GM18519 (cell line): ENCODE results near the gene CORO2B.
"Not testable (repeated sequence)": the region's sequence is repeated elsewhere in the genome, so short reads cannot be mapped to it uniquely, and the experiment has no call there.

Experiments used
- ATAC-seq: cut with Tn5 transposase; IDR thresholded peaks from one replicate; pipeline ENCODE4 v1.9.1; 2021; ENCODE audit warnings: mild to moderate bottlenecking, moderate library complexity; ENCODE audit not compliant: unreplicated experiment, low FRiP score

CORO2B gene

DNA sequence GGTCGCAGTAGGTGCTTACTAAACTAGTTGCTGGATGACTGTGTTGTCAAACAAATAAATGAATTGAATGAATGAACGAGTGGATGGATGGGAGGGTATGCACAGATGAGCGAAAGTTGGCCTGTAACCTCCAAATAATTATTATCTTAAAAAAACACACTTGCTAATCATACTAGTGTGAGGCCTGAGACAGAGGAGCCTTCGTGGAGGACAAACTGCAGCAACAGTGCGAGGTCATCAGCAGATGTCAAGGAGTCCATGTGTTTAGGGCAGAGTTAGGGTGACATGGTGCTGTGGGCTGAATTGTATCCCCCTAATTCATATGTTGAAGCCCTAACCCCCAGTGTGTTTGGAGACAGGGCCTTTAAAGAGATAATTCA is 24.4 kb downstream of the CORO2B start:
- ATAC-seq = no peak

DNA sequence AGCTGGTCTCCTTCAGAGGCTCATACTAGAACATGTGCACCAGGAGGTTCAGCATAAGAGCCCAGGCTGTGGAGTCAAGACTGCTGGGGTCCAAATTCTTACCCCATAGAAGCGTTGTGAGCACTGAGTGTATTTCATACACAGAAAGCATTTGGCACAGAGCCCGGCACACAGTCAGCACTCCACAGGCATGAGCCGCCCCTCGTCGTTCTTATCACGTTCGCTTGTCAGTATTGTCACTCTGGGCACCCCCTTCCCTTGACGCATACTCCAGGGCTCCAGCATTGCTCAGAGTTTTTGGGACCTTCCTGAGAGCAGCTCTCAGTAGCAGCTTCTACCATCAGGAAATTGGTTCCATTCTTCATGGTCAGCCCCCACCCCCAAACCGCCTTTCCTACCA is 25.2 kb downstream of the CORO2B start:
- ATAC-seq = no peak

DNA sequence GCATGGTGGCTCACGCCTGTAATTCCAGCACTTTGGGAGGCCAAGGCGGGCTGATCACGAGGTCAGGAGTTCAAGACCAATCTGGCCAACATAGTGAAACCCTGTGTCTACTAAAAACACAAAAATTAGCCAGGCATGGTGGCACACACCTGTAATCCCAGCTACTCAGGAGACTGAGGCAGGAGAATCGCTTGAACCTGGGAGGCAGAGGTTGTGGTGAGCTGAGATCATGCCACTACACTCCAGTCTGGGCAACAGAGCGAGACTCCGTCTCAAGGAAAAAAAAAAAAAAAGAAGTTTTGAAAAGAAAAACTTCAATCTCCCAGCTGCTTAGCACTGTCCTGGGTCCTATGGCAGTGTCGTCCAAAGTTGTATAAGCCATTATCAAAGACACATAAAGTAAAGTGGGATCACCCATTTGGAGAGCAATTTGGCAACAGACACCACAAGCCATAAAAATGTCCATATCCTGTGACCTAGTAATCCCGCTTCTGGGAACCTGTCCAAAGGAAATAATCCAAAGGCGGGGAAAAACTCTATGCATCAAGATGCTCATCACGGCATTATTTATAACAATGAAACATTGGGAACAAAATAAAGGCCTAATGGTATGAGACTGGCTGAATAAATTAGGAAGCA is 26.2 kb downstream of the CORO2B start:
- ATAC-seq = not testable (repeated sequence)

DNA sequence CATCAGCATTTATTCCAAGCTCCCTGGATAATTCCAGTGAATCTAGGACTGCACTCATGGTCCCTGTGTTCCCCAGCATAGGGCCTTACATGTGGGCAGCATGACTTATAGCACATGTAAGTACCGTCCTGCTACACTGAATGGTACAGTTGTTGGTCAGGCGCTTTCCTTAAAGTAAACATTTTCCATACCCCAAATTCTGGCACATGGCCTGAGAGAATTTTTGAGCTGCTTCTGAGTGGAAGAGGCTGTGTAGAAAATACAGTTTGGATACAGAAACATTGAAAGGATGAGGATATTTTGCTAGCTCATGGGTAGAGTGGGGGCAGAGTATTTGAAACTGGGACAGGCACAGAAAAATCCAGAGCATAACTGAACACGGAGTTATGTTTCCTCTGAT is 27.6 kb downstream of the CORO2B start:
- ATAC-seq = no peak

DNA sequence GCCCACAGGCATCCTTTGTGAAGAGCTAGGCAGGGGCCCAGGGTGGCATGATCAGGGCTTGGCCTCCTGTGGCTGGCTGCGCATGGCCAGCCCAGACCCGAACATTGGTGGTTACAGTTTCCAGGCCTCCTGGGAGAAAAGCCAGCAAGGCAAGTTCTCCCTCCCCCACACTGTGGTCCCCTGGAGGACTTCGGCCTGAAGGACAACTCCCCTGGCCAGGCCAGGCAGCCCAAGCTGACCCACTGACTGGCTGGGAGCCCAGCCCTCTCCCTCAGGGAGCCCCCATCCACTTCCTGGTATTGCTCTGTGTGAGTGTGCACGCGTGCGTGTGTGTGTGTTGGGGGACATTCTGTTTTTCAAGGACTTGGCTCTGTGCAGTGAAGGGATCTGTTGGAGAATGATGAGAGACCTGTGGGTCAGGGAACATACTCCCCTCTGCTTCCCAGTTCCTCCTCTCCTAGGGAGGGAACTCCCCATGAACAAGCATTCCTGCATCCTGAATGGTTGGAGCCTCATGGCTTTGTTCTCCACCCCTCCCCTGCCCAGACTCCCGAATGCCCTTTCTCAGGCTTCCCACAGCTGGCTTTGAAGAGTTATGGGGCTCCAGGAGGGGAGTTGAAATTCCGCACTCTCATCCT is 29.5 kb downstream of the CORO2B start:
- ATAC-seq = no peak

- ATAC-seq = no peak
Observed at GRCh38 chr15:68608844-68609232, 30.0 kb downstream of the CORO2B start.

DNA sequence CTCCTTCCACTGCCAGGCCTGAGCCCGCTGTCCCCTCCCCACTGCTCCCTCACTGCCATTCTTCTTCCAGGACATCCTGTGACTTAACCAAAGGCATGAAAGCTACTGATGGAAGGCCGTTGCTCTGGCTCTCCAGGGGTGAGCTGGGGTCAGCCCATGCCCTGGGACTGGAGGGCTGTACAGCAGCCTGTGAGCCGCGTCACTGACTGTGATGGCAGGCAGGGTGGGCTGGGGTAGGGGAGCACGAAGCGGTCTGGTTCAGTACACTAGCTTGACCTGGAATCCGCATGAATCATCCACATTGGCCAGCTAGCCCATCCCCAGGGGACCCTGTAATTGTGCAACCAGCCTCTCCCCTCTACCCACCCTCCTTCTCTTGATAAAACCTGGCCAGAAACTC is 30.8 kb downstream of the CORO2B start:
- ATAC-seq = no peak

DNA sequence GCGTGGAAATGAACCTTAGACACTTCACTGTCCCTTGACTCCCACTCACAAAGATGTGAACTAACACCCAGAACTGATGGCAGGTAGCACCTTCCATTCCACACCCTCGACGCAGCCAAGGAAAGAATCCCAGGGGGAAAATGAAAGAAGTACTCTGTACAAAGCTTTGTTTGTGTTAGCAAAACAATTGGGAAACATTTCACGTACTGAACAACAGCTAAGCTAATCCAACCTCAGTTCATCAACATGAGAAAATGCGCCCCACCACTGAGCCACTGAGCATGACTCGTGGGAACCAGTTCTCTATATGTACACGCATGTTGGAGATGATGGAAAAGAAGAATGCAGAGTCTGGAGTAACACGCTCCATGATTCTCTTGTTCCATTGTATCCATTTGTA is 32.0 kb downstream of the CORO2B start:
- no peak for ATAC-seq

DNA sequence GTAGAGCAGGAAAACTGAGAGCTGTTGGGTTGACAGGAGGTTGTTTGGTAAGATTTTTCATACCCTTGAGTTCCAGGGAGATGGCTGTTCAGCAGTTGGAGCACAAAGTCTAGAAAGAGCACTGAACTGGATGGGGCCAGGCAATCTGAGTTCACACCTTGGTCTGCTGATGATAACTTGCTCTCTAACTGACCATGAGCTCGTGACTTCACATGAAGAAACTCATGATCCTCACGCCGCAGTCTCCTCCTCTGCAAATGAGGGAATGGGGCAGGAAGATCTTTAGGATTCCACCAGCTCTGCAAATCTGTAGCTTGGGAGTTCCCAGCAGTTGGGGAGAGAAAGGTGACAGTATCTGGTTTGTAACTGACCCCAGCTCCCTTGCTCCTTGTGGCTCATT is 33.7 kb downstream of the CORO2B start:
- no peak for ATAC-seq

DNA sequence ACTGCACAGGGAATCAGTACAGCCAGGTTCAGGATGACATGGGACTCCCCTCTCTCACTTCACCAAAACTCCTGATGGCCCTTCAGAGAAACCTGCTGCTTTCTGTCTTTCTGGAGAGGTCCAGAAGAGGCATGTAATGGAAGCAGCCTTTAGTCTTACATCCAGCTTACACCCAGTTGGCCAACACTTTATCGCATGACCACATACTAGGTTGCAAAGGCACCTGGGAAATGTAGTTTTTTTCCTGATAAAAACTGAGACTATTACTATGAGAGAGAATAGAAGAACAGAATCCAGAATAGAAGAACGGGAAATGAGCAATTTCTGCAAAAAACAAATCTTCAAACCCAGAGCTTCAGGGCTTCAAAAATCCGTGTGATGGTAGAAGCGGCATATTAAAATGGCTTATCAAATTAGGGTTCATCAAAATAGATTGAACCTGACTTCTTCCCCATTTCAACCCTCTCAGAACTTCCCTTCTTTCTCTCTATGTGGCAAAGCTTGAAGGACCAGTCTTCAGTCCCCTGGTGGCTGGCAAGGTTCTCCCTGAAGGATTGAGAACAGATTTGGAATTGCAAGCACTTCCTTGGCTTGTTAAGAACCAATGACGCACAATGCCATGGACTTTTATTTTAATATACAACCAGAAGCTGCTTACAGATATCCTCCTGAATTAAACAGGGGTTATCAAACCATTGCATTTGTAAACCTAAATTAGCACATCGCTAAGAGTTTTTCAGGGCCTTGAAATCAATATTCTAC is 34.4 kb downstream of the CORO2B start:
- no peak for ATAC-seq

DNA sequence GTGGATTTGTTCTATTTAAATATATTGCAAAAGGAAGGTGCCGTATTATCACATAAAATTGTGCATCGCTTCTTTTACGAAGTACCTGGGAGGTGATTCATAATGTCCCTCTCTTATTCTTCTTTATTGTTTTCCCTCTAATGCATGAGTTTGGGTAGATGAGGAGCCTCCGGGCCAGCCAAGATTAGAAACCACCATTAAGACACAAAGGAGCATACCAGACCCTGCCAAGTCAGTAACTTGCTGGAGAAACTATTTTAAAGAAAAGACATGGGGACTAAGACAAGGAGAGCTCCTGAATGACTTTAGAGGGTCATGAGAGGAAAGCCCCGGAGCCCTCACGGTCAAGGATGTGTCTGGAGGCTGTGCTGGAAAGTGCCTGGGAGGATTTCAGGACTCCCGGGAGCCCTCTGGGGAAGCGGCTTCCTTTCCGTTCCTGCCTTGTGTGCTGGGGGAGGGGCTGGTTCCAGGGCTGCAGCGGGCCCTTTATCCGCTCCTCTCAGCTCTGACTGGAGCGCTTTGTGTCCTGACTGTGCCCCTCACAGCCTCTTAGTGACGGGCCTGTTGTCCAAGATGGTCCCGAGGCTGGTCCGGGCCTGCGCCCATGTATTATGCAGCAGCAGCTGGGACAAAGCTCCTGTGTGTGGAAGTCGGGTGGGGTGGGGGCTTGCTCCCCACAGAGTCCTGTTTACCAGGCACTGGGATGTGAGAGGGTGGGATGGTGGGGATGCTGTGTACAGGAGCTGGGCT is 35.7 kb downstream of the CORO2B start:
- ATAC-seq = no peak

GRCh38 chr15:68615301-68615700 is 36.5 kb downstream of the CORO2B start:
- no peak for ATAC-seq

DNA sequence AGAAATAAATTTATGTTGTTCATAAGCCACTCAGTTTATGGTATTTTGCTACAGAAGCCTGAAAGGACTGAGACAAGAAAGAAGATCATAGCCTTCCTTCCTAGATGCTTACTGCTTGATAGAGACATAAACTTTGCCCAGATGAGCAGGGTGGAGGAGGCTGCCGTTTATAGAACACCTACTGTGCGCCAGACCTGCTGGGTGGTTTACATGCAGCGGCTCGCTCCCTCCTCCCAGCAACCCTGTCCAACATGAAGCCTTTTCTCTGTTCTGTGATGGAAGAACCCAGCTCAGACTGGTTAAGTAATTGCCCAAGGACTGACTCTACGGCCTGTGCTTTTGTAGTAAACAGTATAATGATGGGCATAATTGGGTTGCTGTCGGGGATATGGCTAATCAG is 37.0 kb downstream of the CORO2B start:
- no peak for ATAC-seq

GRCh38 chr15:68616397-68616796 is 37.6 kb downstream of the CORO2B start:
- no peak for ATAC-seq

GRCh38 chr15:68617001-68617400 is 38.2 kb downstream of the CORO2B start:
- ATAC-seq = no peak

- no peak for ATAC-seq
Observed at GRCh38 chr15:68617777-68618176, 39.0 kb downstream of the CORO2B start.

DNA sequence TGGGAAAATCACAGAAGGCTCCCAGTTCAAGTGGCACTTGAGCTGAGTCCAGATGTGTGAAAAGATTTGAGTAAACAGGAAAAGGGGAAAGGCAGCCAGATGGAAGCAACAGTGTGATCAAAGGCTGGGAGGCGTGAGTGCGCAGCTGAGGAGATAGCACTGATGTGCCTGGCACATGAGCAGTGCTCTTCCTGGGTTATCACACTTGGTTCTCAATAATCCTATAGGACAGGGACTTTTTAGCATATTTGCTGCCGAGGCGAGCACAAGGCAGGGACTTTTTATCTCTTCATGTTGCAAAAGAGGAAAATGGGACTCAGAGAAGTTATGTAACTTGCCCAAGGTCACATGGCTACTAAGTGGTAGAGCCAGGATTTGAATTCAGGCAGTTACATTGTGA is 39.6 kb downstream of the CORO2B start:
- no peak for ATAC-seq

GRCh38 chr15:68618908-68619698 is 40.3 kb downstream of the CORO2B start:
- no peak for ATAC-seq

GRCh38 chr15:68620721-68621527 is 42.1 kb downstream of the CORO2B start:
- no peak for ATAC-seq

DNA sequence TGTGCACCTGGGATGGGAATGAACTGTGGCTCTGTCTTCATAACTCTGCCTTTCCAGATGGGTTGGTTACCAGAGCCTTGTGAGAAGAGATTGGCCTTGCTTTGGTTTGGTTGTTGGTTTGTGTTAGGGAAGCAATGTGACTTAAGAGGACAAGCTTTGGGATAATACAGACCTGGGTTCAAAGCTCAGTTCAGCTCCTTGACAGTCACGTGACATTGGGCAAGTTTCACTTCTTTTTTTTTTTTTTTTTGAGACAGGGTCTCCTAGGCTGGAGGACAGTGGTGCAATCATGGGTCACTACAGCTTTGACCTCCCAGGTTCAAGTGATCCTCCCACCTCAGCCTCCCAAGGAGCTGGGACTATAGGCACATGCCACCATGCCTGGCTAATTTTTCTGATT is 42.7 kb downstream of the CORO2B start:
- ATAC-seq = no peak
